Suprapubic skin (tissue), 3 donors: ENCODE measurements around the gene HSD17B8.

Experiments
- CTCF ChIP-seq, 2 donors: fragments of 200-600 bp in 1 of 2; fragments of 450-650 bp in 1 of 2; sonication (generic) in 1 of 2; IDR thresholded peaks; one replicate each; pipeline ENCODE4 v1.5.1; 2016 to 2019; ENCODE audit warnings: antibody characterized with exemption in 2 of 2, mild to moderate bottlenecking in 1 of 2, moderate library complexity in 1 of 2
- POLR2AphosphoS5 ChIP-seq, 3 donors: sonication (generic); formaldehyde crosslinking; IDR thresholded peaks; one replicate each; pipeline ENCODE4 v1.6.1; 2017; ENCODE audit warnings: antibody characterized with exemption in 3 of 3

- TF ChIP-seq CTCF (IDR thresholded peaks at IDR 0.05), result no peak
- TF ChIP-seq POLR2AphosphoS5 (IDR thresholded peaks at IDR 0.05), result no peak
These were observed 47.5 kb upstream of the HSD17B8 start for GRCh38 chr6:33156964-33157363.
